ENCODE results near the gene DZIP1L.

DNA sequence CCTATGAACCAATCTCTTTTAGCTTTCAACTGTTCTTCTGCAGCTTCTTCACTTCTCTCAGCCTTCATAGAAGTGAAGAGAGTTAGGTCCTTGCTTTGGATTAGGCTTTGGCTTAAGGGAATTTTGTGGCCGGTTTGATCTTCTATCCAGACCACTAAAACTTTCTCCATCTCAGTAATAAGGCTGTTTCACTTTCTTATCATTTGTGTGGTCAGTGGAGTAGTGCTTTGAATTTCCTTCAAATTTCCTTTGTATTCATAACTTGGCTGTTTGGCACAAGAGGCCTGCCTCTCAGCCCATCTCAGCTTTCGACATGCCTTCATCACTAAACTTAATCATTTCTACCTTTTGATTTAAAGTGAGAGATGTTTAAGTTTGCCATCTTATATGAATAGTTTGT, 21.7 kb downstream of the DZIP1L start:
- TF ChIP-seq POLR2A (IDR thresholded peaks at IDR 0.05) = no peak
- TF ChIP-seq, protein P1, sequence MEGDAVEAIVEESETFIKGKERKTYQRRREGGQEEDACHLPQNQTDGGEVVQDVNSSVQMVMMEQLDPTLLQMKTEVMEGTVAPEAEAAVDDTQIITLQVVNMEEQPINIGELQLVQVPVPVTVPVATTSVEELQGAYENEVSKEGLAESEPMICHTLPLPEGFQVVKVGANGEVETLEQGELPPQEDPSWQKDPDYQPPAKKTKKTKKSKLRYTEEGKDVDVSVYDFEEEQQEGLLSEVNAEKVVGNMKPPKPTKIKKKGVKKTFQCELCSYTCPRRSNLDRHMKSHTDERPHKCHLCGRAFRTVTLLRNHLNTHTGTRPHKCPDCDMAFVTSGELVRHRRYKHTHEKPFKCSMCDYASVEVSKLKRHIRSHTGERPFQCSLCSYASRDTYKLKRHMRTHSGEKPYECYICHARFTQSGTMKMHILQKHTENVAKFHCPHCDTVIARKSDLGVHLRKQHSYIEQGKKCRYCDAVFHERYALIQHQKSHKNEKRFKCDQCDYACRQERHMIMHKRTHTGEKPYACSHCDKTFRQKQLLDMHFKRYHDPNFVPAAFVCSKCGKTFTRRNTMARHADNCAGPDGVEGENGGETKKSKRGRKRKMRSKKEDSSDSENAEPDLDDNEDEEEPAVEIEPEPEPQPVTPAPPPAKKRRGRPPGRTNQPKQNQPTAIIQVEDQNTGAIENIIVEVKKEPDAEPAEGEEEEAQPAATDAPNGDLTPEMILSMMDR (IDR thresholded peaks at IDR 0.05) = no peak
